Fibroblast of skin of abdomen (primary cell): ENCODE data around the gene DNAJC12.
"Not testable (repeated sequence)": the region's sequence is repeated elsewhere in the genome, so short reads cannot be mapped to it uniquely, and the experiment has no call there.

Experiments used
- DNase-seq: peaks from one replicate; pipeline ENCODE4 v3.0.0-alpha.2; 2013

Gene DNAJC12

DNA sequence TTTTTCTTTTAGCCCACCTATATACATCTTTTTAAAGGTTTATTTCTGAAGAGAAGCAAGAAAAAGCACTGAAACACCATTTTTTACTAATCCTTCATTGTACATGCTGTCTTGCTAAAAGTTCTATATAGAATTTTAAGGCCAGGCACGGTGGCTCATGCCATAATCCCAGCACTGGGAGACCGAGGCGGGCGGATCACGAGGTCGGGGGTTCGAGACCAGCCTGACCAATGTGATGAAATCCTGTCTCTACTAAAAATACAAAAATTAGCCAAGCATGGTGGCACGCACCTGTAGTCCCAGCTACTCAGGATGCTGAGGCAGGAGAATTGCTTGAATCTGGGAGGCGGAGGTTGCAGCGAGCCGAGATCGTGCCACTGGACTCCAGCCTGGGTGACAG, 1.5 kb upstream of the DNAJC12 start:
- DNase-seq = not testable (repeated sequence)

GRCh38 chr10:67836972-67837371, 1.0 kb downstream of the DNAJC12 start:
- DNase-seq = no peak

DNA sequence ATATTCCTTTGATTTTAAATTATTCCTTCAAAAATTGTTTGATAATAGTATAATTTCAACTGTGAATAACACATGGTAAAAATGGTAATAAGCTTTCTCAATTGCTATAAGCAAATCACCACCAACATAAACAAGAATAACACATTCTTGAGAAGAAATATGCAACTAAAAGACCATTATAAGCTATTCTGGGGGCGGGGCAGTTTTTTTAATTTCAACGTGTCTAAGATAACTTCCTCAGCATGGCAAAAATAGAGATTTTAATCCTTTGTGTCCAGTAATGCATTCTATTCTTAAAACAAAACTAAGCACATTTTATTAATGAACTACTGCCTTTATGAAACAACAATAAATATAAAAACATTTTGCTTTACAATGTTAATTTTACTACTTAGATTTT, 1.5 kb downstream of the DNAJC12 start:
- DNase-seq = no peak

DNA sequence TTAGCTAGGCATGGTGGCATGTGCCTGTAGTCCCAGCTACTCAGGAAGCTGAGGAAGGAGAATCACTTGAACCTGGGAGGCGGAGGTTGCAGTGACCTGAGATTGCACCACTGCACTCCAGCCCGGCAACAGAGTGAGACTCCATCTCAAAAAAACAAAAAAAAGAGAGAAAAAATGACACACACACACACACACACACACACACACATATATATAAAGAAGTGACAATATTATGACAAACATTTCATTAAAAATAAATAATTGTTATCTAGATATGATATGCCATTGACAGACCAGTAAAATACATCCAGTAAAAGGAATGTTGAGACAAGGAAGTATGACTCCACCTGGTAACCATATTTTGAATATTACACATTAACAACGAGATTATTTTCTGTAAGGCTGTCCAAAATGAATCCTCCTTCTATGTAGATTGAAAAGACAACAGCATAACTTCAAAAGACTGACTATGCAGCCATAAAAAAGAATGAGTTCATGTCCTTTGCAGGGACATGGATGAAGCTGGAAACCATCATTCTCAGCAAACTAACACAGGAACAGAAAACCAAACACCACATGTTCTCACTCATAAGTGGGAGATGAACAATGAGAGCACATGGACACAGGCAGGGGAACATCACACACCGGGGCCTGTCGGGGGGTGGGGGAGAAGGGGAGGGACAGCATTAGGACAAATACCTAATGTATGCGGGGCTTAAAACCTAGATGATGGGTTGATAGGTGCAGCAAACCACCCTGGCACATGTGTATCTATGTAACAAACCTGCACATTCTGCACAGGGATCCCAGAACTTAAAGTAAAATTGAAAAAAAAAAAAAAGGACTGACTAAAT, 2.2 kb downstream of the DNAJC12 start:
- DNase-seq = not testable (repeated sequence)

DNA sequence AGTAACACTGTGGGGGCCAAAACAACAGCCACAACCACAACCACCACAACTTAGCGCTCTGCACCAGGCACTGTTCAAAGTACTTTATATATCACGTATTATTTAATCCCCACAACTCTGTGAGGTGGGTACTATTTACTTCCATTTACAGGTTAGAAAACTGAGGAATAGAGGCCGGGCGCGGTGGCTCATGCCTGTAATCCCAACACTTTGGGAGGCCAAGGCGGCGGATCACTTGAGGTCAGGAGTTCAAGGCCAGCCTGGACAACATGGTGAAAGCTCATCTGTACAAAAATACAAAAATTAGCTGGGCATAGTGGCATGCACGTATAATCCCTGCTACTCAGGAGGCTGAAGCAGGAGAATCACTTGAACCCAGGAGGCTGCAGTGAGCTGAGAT, 3.6 kb downstream of the DNAJC12 start:
- DNase-seq = no peak

DNA sequence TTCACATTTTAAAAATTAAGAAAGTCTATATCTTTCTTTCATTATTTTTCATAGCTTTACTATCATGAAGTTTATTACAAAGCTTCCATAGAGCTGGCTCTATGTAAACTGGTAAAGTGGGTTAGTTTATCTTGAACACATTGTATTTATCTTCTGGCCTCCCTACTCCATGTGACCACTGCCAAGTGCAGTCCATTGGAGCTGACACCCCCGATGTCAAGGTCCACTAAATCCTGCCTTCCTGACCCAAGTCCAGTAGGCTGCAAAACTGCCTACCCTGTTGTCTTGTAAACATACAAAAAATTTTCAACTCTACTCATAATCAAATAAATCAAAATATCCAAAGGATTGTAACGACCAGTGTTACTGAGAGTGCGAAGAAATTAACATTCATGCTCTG, 10.2 kb downstream of the DNAJC12 start:
- no peak for DNase-seq

- peak; percentile 8 for DNase-seq
Measured at GRCh38 chr10:67819768-67820204, 18.2 kb downstream of the DNAJC12 start.

GRCh38 chr10:67818323-67818722, 19.7 kb downstream of the DNAJC12 start:
- DNase-seq = peak; percentile 17

DNA sequence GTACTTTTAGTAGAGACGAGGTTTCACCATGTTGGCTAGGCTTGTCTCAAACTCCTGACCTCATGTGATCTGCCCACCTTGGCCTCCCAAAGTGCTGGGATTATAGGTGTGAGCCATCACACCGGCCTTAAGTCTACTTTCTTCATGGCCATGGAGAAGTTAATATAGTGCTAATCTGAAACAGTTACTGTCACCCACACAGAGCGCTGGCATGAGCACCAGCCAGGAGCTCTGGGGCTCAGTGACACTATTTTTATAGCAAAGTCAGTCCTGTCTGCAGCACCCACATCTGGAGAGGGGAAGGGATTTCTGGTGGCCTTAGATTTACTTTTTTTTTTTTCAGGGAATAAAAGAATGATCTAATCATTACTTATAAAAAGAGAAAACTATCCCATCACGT, 21.3 kb downstream of the DNAJC12 start:
- DNase-seq = no peak

- peak; percentile 34 for DNase-seq
Measured at GRCh38 chr10:67815571-67816059, 22.4 kb downstream of the DNAJC12 start.

GRCh38 chr10:67812007-67812406, 26.0 kb downstream of the DNAJC12 start:
- no peak for DNase-seq

GRCh38 chr10:67809107-67809506, 28.9 kb downstream of the DNAJC12 start:
- no peak for DNase-seq

DNA sequence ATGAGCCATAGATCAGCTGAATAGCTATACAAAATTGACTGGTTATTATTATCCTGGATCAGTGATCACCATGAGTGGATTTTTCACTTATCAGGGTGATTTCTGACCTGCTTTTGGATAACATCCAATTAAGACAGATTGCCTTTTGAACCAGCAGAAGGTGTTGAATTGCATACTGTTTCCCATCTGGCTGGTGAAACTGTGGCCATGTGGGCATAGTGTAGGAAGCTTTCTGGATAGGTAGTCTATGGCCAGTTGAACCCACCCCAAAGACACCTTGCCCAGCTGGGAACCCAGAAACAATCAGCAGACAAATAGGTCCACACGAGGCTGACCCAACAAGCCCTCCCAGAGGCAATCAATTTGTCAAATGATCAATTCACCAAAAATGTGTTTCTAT, 29.3 kb downstream of the DNAJC12 start:
- DNase-seq = no peak

GRCh38 chr10:67807855-67808456, 30.0 kb downstream of the DNAJC12 start:
- no peak for DNase-seq

DNA sequence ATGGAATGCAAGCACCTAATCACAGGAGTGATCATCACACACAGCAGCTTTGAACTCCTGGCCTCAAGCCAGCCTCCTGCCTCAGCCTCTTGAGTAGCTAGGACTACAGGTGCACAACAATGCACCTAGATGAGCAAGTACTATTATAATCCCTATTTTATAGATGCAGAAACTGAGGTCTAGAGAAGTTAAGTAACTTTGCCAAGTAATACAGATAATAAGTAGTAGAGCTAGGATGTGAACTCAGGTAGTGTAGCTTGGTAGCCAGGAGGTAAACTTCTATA, 33.7 kb downstream of the DNAJC12 start:
- DNase-seq = no peak

- no peak for DNase-seq
Measured at GRCh38 chr10:67803588-67804394, 34.2 kb downstream of the DNAJC12 start.

DNA sequence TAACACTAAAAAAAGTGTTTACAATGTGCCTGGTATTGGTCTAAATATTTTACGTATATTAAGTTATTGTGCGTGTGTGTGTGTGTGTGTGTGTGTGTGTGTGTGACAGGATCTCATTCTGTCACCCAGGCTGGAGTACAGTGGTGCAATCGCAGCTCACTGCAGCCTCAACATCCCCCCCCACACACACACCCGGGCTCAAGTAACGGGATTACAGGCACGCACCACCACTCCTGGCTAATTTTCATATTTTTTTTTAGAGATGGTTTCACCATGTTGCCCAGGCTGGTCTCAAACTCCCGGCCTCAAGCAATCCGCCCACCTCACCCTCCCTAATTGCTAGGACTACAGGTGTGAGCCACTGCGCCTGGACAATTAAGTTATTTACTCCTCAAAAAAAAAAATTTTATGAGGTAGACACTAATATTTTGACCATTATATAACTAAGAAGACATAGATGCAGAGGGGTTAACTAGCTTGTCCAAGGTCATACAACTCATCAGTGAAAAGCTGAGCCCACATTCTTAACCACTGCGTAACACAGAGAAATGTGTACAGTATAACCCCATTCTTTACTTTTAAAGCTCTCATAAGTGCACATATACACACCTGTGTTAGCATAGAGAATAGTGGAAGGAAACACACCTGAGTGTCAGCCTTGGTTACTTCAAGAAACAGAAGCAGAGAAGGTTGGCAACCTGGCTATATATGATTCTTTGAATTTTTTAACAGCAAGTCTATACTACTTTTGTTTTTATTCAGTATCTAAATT, 35.0 kb downstream of the DNAJC12 start:
- DNase-seq = no peak

GRCh38 chr10:67801118-67801517, 36.9 kb downstream of the DNAJC12 start:
- no peak for DNase-seq

GRCh38 chr10:67794909-67795460, 43.0 kb downstream of the DNAJC12 start:
- no peak for DNase-seq

DNA sequence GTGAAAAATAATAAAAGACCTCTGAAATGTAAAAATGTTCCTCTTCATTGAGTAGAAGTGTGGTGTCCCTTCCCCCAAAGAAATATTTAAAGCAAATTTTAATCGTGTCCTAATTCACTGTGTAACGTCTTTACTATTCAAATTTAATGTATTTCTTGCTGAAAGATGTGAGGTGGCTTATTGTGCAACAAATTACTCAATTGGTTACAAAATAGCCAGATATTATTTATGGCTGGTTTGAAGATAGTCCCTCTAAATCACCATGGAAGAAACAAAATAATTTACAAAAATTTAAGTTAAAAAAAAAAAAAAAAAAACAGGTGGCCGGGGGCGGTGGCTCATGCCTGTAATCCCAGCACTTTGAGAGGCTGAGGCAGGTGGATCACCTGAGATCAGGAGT, 43.7 kb downstream of the DNAJC12 start:
- no peak for DNase-seq

DNA sequence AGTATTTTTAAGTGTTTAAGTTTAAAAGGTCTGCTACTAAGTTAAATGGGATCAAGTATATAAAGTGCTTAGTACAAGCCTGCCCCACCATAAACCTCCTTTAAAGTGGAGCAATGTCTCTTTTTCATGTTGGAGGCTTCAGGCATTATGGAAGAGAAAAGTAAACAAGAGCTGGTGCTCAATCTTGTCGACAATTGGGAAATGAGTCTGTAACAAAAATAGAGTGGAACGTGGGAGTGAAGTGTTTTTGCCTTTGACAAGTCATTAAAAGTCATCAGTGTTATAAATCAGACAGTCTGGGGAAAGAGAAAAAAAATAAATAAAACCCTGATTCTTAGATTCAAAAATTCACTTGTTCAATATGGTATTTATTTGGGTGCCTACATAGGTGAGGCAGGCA, 44.7 kb downstream of the DNAJC12 start:
- DNase-seq = no peak

- no peak for DNase-seq
Measured at GRCh38 chr10:67792653-67793052, 45.3 kb downstream of the DNAJC12 start.
